Large intestine (tissue), 3 donors: Measurements from ENCODE around the gene SUSD6. TPM values are rescaled to one million over a fixed set of nuclear protein-coding genes. Genes with fewer than 3 reads are reported as not detected.

Experiments
- DNase-seq, 2 donors: peaks; one replicate each; pipeline versions ENCODE4 v3.0.0 to v3.0.0-alpha.2; 2013
- H3K27ac ChIP-seq: one replicate; pipeline ENCODE4 v1.5.1; 2013; ENCODE audit warnings: low read length
- H3K27me3 ChIP-seq: 2 replicates; pipeline ENCODE4 v1.6.1; 2013; ENCODE audit warnings: low read length; ENCODE audit not compliant: control insufficient read depth, insufficient read depth
- H3K36me3 ChIP-seq: 2 replicates; pipeline ENCODE4 v1.6.1; 2013; ENCODE audit warnings: low read length; ENCODE audit not compliant: control insufficient read depth, insufficient read depth
- H3K4me1 ChIP-seq: one replicate; pipeline ENCODE4 v1.6.1; 2013; ENCODE audit warnings: low read length; ENCODE audit not compliant: control insufficient read depth, insufficient read depth
- H3K4me3 ChIP-seq: one replicate; pipeline ENCODE4 v1.5.1; 2013; ENCODE audit warnings: low read length
- H3K9me3 ChIP-seq: one replicate; pipeline ENCODE4 v1.6.1; 2013; ENCODE audit warnings: mild to moderate bottlenecking, low read depth, low read length, moderate library complexity; ENCODE audit not compliant: control insufficient read depth
- WGBS: methylation state at CpG from one replicate; pipeline ENCODE4 v1.1.5; 2013; ENCODE audit warnings: low lambda C conversion rate; ENCODE audit not compliant: insufficient coverage; 5-methylcytosine and 5-hydroxymethylcytosine counted together
- polyA plus RNA-seq: library from polyadenylated mRNA; unstranded; fragments of 120-200 nt; gene quantifications from one replicate; pipeline ENCODE4 v1.2.1, GENCODE V29; 2013

SUSD6 gene
- polyA plus RNA-seq, 1 donor, result 40.4 TPM

DNA sequence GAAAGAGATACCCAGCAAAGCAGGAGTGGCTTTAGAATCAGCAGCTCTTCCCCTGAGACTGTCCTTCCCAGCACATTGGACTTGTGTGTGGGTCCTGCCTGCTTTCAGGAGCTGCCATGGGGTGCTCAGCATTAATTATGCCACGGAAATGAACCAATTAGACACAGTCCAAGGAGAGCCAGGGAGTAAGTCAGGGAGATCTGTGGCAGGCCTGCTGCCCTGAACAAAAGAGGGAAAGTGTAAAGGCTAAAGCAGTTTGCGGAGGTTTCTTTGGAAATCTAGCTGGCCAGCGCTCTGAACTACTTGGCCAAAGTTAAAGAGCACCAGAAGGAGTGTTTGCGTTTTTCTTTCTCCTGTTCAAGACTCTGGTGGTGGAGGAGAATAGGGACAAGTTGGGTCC is 89.9 kb downstream of the SUSD6 start:
- H3K4me1 ChIP-seq, result peaks cover 13% of the 10 kb centered on the region
- DNase-seq, result no peak

DNA sequence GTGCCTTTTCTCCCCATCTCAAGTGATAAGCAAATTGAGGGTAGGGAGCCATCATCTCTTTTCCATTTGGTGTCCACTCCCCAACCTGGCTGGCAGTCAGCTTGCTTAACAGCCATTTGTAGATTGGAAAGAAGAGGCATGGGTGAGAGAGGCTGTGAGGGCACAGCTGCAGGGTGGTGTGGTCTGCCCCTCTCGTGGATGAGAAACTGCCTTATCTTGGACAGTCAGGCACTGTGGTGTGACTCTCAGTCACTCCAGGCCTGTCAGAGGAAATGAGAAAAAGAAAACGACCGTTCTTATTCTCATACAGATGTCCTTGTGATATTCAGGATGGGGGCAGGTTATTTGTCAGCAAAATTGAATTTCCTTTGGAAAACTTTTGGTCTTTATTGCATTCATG is 90.5 kb downstream of the SUSD6 start:
- 60% methylated on average over 1 of the region's 3 CpGs for WGBS
- Histone ChIP-seq H3K4me1 (peaks cover 7% of the 10 kb centered on the region), H3K27ac (no peak overlapping the region), H3K4me3 (no peak overlapping the region), H3K36me3 (peaks cover 22% of the 10 kb centered on the region), H3K27me3 (no peaks in the 10 kb centered on the region), H3K9me3 (no peaks in the 10 kb centered on the region)
- DNase-seq, result no peak

More for the DNA sequence above, 89.9 kb downstream of the SUSD6 start:
- no CpG with 5 or more reads among the region's 4 CpGs for WGBS
- no peak overlapping the region for H3K4me3 ChIP-seq
- H3K36me3 ChIP-seq, result peaks cover 16% of the 10 kb centered on the region
- no peaks in the 10 kb centered on the region for H3K27me3 ChIP-seq
- no peaks in the 10 kb centered on the region for H3K9me3 ChIP-seq
- H3K27ac ChIP-seq, result no peak overlapping the region

DNA sequence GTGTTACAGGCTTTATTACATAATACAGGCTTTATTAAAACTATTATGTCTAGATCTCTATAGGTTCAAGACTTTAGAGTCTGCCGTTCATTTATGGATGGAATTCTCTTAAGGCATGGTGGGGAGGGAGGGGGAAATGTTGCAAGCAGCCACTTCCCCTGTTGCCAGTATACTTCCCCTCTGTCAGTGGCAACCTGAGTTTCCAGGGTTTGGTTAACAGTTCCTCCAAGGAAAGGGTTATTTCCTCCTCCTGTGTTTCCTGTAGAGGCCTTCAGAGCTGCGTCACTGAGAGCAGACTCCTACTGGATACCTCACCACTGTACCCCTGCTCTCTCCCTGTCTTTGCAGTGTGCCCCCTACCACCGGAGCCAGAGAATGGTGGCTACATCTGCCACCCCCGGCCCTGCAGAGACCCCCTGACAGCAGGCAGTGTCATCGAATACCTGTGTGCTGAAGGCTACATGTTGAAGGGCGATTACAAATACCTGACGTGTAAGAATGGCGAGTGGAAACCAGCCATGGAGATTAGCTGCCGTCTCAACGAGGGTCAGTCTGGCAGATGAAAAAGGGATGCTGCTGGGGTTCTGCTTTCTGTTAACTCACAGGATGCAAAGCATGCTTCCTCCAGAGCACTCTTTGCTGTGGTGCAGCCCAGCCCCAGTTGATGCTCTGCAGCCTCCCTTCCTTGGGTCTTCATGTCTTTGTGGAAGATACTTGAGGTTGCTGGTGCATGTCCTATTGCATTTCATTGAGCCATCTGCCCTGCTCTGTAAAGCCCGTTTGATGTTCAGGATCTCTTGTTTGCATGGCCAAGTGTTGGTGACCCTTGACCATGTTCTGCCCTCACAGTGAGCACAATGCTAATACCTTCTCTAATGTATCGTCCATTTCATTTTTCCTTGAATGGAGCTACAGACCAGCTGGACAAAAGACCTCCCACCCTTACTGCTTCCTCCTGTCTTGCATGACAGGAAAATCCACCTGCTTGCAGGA is 91.9 kb downstream of the SUSD6 start:
- H3K9me3 ChIP-seq, result no peaks in the 10 kb centered on the region
- no CpG with 5 or more reads among the region's 12 CpGs for WGBS
- H3K27ac ChIP-seq, result no peak overlapping the region
- peaks cover 26% of the 10 kb centered on the region for H3K36me3 ChIP-seq
- DNase-seq, result no peak
- no peaks in the 10 kb centered on the region for H3K4me1 ChIP-seq
- no peaks in the 10 kb centered on the region for H3K27me3 ChIP-seq
- H3K4me3 ChIP-seq, result no peak overlapping the region

DNA sequence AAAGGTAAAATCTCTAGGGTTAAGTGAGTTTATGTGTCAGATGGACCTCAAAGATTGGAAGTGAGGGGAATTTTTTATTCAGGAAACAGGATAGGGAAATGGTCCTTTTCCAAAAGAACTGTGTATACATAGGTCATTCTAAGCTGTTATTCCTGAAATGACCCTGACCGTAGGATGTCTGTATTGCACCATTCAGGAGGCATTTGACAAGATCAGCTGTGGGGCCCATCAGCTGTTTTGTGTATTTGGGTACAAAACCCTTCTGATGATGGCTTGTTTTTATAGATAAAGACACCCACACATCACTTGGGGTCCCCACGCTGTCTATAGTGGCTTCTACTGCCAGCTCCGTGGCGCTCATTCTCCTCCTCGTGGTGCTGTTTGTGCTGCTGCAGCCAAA is 92.9 kb downstream of the SUSD6 start:
- Histone ChIP-seq H3K36me3 (peaks cover 35% of the 10 kb centered on the region), H3K27ac (no peak overlapping the region), H3K27me3 (no peaks in the 10 kb centered on the region), H3K4me1 (no peaks in the 10 kb centered on the region), H3K4me3 (no peak overlapping the region), H3K9me3 (no peaks in the 10 kb centered on the region)
- no peak for DNase-seq
- WGBS, result no CpG with 5 or more reads among the region's 5 CpGs

DNA sequence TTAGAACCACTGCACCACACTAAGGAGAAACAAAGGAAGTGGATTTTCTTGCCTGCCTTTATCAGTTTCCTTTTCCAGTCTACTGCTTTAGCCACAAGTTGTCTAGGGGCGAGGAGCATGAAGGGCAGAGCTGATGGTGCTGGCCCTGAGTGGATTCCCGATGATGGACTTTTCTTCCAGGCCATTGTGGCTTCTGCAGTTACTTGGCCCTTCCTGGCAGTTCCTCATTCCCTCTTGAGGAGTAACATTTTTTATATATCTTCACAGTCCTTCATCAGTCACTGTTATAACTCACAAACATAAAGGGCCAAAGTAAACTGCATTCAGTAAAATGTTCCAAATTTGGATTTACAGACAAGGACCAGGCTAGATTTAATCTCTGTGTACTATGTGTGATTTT is 94.3 kb downstream of the SUSD6 start:
- Histone ChIP-seq H3K4me1 (no peaks in the 10 kb centered on the region), H3K27me3 (no peaks in the 10 kb centered on the region), H3K27ac (no peak overlapping the region), H3K4me3 (no peak overlapping the region), H3K36me3 (peaks cover 48% of the 10 kb centered on the region), H3K9me3 (no peaks in the 10 kb centered on the region)
- DNase-seq, result no peak
- no CpG with 5 or more reads among the region's 2 CpGs for WGBS

DNA sequence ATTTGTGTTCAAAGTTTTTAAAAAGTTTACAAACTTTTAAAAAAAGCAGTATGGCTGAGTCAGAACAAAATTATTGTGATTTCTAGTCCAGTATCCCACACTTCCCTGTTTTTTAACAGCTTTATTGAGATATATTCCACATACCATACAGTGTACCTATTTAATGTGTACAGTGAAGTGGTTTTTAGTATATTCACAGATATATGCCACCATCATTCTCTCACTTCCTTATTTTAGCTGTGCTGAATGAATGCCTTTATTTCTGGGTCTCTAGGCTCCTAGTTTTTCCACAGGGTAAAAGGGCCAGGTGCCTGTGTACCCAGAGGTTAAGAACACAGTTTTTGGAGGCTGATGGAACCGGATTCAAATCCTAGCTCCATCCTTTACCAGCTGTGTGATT is 96.7 kb downstream of the SUSD6 start:
- no CpG with 5 or more reads among the region's 1 CpG for WGBS
- Histone ChIP-seq H3K4me3 (no peak overlapping the region), H3K27ac (no peak overlapping the region), H3K27me3 (no peaks in the 10 kb centered on the region), H3K4me1 (peaks cover 19% of the 10 kb centered on the region), H3K36me3 (peaks cover 63% of the 10 kb centered on the region), H3K9me3 (no peaks in the 10 kb centered on the region)
- DNase-seq, result no peak

DNA sequence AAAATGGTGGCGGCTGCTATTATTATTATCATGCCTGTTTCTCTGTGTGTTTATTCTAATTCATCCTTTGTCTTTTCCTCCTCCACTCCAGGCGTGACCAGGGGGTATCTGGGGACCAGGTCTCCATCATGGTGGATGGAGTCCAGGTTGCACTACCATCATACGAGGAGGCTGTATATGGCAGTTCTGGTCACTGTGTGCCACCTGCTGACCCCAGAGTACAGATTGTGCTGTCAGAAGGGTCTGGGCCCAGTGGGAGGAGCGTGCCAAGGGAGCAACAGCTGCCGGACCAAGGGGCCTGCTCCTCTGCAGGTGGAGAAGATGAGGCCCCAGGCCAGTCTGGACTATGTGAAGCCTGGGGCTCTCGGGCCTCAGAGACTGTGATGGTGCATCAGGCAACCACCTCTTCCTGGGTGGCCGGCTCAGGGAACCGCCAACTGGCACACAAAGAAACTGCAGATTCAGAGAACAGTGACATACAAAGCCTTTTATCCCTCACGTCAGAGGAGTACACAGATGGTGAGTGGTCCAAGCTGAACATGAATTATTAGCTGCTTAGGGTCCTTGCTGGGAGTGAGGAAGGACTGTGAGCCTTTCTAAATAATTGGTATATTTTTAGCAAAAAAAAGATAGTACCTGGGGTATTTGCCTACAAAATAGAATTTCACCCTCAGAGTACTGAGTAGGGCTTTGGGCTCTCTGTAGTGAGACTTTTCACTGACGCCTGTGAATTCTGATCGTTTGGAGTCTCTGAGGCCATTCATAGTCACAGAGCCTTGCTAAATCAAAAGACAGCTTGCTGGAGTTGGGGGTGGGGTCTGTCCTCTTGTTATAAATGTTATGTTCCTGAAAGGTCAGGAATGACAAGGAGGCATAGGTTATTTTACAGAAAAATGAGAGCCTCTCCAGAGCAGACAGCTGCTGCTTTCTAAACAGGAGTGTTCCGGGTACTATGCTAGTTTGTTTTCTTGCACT is 97.5 kb downstream of the SUSD6 start:
- Histone ChIP-seq H3K4me3 (no peak overlapping the region), H3K27me3 (no peaks in the 10 kb centered on the region), H3K4me1 (peaks cover 23% of the 10 kb centered on the region), H3K27ac (no peak overlapping the region), H3K36me3 (peaks cover 66% of the 10 kb centered on the region), H3K9me3 (no peaks in the 10 kb centered on the region)
- WGBS, result 100% methylated on average over 1 of the region's 12 CpGs
- DNase-seq, result no peak

DNA sequence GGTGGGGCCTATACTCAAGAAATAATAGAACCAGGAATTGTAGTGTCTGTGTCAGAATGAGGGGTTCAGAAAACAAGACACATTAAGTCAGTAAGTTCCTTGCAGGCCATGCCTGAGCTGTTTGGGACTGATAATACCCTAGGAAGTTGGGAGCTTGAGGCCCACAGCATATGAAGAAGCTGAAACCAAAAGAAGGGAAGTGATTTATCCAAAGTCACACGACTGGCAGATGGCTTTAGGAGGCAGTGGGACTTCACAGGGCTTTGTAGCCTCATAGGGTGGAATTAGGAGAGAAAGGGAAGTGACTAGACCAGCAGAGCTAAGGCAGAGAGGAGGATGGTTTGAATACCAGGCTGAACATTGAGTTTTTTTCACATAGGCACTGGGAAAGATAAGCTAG is 99.0 kb downstream of the SUSD6 start:
- H3K27ac ChIP-seq, result no peak overlapping the region
- DNase-seq, result no peak
- no peaks in the 10 kb centered on the region for H3K27me3 ChIP-seq
- 67% methylated on average over 1 of the region's 1 CpG for WGBS
- H3K9me3 ChIP-seq, result no peaks in the 10 kb centered on the region
- peaks cover 59% of the 10 kb centered on the region for H3K36me3 ChIP-seq
- peaks cover 25% of the 10 kb centered on the region for H3K4me1 ChIP-seq
- no peak overlapping the region for H3K4me3 ChIP-seq

DNA sequence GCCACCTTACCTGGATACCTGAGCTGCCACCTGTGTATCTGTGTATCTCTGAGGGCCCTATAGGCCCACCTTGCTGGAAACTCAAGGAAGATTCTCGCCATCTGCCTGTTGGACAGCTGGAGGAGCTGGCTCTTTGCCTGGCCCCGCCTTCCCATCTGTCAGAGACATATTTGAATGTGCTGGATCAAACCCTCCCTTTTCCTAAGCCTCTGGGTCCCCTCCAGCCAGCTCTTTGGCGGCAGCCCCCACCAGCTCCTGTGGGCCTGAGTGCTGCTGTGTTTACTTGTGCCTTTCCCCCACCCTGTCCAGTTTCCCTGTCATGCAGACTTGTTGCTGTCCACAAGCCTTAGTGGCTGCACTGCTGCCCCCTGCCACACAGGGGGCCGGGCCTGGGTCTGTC is 99.7 kb downstream of the SUSD6 start:
- peak; percentile 53 to 55 for DNase-seq
- Histone ChIP-seq H3K27me3 (no peaks in the 10 kb centered on the region), H3K4me3 (no peak overlapping the region), H3K27ac (no peak overlapping the region), H3K9me3 (no peaks in the 10 kb centered on the region), H3K4me1 (peaks cover 25% of the 10 kb centered on the region), H3K36me3 (peaks cover 55% of the 10 kb centered on the region)
- WGBS, result no CpG with 5 or more reads among the region's 4 CpGs

DNA sequence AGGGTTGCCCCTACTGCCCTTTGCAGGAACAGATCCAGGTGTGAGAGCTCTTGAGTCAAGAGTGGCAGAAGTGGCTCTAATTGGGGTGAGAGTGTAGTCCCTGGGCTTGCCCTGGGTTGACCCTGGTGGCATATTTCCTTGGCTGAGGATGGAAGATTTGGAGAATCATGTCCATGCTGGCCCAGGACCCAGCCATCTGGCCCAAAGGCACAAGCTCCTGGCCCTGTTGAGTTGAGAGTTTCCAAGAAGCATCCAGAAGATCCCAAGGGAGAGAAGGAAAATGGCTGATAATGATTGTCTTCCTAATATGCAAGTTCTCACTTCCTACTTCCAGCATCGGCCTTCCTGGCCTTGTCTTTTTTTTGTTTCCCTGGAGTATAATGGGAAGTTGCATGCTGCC is 100.1 kb downstream of the SUSD6 start:
- H3K36me3 ChIP-seq, result peaks cover 53% of the 10 kb centered on the region
- no CpG with 5 or more reads among the region's 1 CpG for WGBS

More for the DNA sequence above, 100.1 kb downstream of the SUSD6 start:
- Histone ChIP-seq H3K9me3 (no peaks in the 10 kb centered on the region), H3K4me3 (no peak overlapping the region), H3K4me1 (peaks cover 29% of the 10 kb centered on the region), H3K27ac (no peak overlapping the region), H3K27me3 (no peaks in the 10 kb centered on the region)
- DNase-seq, result no peak
